GM12874 (cell line): ENCODE measurements around the gene EEFSEC.

Experiments
- CTCF ChIP-seq: IDR thresholded peaks from 2 replicates; pipeline ENCODE4 v1.5.1; 2011; ENCODE audit warnings: low read depth, mild to moderate bottlenecking, control low read depth, low read length, moderate library complexity; ENCODE audit not compliant: insufficient read depth

The EEFSEC gene

GRCh38 chr3:128153156-128154041, at the start of gene EEFSEC:
TSS of gene EEFSEC (plus strand) at chr3:128153481. CDS start at chr3:128153508, 27 bp downstream.
- TF ChIP-seq CTCF: no peak

- TF ChIP-seq CTCF: no peak
Measured at GRCh38 chr3:128107834-128108233, 45.4 kb upstream of the EEFSEC start.

- no peak for TF ChIP-seq CTCF
Measured at GRCh38 chr3:128111147-128111546, 42.1 kb upstream of the EEFSEC start.

- TF ChIP-seq CTCF: no peak
Measured at GRCh38 chr3:128112357-128112968, 40.8 kb upstream of the EEFSEC start.

- TF ChIP-seq CTCF: no peak
Measured at GRCh38 chr3:128113817-128114794, 39.2 kb upstream of the EEFSEC start.

- no peak for TF ChIP-seq CTCF
Measured at GRCh38 chr3:128122013-128122412, 31.3 kb upstream of the EEFSEC start.

- TF ChIP-seq CTCF: no peak
Measured at GRCh38 chr3:128123156-128123537, 30.1 kb upstream of the EEFSEC start.
